Stimulated activated CD8-positive, alpha-beta memory T cell treated with anti-CD3 and anti-CD28 coated beads, Interleukin-4, amount 100 ng/mL, for 1 hour (primary cell): ENCODE data around the gene ROR2.
"Not testable (repeated sequence)": the region's sequence is repeated elsewhere in the genome, so short reads cannot be mapped to it uniquely, and the experiment has no call there.

Experiments
- DNase-seq, 2 donors: peaks; one replicate each; pipeline ENCODE4 v3.0.0-alpha.2; 2020; ENCODE audit warnings: low read depth in 2 of 2, low spot score in 1 of 2

ROR2 gene

GRCh38 chr9:91949946-91950664 lies at the start of gene ROR2:
Gene ROR2 (minus strand): TSS chr9:91950228.
- DNase-seq, result peak in 1 of 2 donors; percentile 1

- DNase-seq, result no peak
Observed at GRCh38 chr9:91995000-91995655, 45.1 kb upstream of the ROR2 start.

- DNase-seq, result no peak
Observed at GRCh38 chr9:91994422-91994821, 44.4 kb upstream of the ROR2 start.

- DNase-seq, result no peak
Observed at GRCh38 chr9:91992461-91993041, 42.5 kb upstream of the ROR2 start.

- DNase-seq, result no peak
Observed at GRCh38 chr9:91991721-91992341, 41.8 kb upstream of the ROR2 start.

- DNase-seq, result no peak
Observed at GRCh38 chr9:91986248-91986647, 36.2 kb upstream of the ROR2 start.

- DNase-seq, result no peak
Observed at GRCh38 chr9:91985692-91986091, 35.7 kb upstream of the ROR2 start.

- DNase-seq, result no peak
Observed at GRCh38 chr9:91978740-91979414, 28.8 kb upstream of the ROR2 start.

- DNase-seq, result not testable (repeated sequence)
Observed at GRCh38 chr9:91975254-91975653, 25.2 kb upstream of the ROR2 start.

- DNase-seq, result no peak
Observed at GRCh38 chr9:91972711-91973110, 22.7 kb upstream of the ROR2 start.

- DNase-seq, result no peak
Observed at GRCh38 chr9:91972076-91972626, 22.1 kb upstream of the ROR2 start.

GRCh38 chr9:91967259-91967658 lies 17.2 kb upstream of the ROR2 start:
- no peak for DNase-seq

GRCh38 chr9:91966503-91966902 lies 16.5 kb upstream of the ROR2 start:
- no peak for DNase-seq

- no peak for DNase-seq
Observed at GRCh38 chr9:91963711-91964240, 13.7 kb upstream of the ROR2 start.

- DNase-seq, result no peak
Observed at GRCh38 chr9:91960367-91960766, 10.3 kb upstream of the ROR2 start.

- DNase-seq, result no peak
Observed at GRCh38 chr9:91958174-91958573, 8.1 kb upstream of the ROR2 start.

- no peak for DNase-seq
Observed at GRCh38 chr9:91954841-91955471, 4.9 kb upstream of the ROR2 start.

- no peak for DNase-seq
Observed at GRCh38 chr9:91953718-91954117, 3.7 kb upstream of the ROR2 start.

- DNase-seq, result no peak
Observed at GRCh38 chr9:91951944-91952520, 2.0 kb upstream of the ROR2 start.

GRCh38 chr9:91949392-91949945 lies 559 bp downstream of the ROR2 start:
- no peak for DNase-seq
